Measurements from ENCODE around the gene TSPAN14. TPM values are rescaled to one million over a fixed set of nuclear protein-coding genes. Genes with fewer than 3 reads are reported as not detected.
A peak's percentile ranks its signal among the peaks of the same experiment; 100 is the strongest.
"Not testable (repeated sequence)": the region's sequence is repeated elsewhere in the genome, so short reads cannot be mapped to it uniquely, and the experiment has no call there.

Gene TSPAN14
- total RNA-seq, 1 experiment from 2014 or later = 16.4 TPM

DNA sequence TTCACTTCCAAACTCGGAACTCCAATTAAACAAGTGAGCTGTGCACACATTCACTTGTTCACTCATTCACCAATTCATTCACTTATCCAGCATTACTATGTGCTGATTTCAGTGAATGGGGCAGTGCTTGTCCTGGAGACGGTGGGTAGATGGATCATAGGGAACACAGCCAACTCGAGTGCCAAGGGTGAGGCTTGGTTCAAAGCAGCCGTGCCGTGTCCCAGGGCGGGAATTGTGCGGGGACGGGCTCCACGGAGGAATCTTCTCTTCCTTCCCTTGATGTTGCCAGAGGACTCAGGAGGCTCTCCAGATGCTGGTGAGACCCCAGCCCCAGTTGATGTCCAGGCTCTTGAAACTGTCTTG is 86.5 kb downstream of the TSPAN14 start:
- no peak for DNase-seq (ENCODE audit: low spot score)

DNA sequence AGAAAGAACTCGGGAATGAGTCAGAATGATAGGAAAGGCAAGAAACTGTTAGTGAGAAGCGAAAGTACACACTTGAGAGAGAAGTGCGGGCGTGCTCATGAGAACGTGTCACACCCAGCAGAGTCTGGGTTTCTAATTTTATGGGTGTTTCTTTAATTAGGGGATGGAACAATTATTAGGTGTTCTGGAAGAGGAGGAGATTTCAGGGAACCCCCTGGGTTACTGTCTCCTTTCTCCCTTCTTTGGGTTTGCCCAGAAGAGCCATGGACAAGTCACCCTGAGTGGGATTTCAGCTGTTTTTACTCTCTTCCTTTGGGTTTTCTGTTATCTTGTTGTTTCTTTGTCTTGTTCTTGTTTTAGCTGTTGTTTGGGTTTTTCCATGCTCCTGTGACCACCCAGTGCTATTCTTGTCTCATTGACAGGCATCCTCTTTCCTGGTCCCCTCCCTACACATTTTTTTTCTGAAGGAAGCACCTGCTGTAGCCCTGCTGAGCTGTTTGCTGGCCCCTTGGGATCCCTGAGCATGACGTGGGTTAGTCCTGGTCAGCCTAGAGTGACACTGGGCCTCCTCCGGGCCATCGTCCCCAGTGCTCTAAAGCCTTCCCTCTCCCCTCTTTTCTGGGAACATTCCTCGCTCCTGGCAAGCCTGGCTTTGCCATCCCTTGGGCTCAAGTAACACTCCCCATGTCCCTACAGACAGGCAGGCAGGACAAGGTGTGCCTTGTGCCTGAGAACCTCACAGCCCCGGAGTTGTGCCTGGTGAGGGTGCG is 87.1 kb downstream of the TSPAN14 start:
- no peak for DNase-seq (ENCODE audit: low spot score)

DNA sequence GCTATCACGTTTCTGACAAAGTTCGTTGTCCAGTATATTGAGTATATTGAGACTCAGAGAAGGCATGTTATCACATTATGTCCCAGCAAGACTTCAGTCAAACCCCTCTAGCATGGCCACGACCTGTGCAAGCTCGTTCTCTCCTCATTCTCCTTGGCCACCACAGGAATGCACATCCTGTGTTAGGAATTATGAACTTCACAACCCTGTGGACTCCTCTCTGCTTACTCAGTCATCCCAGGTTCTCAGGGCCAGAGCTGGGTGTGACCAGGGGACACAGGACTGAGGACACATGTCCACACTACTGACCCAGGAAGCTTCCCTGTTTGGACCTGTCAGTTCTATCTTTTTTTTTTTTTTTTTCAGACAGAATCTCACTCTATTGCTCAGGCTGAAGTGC is 87.9 kb downstream of the TSPAN14 start:
- DNase-seq (ENCODE audit: low spot score) = peak; percentile 44

DNA sequence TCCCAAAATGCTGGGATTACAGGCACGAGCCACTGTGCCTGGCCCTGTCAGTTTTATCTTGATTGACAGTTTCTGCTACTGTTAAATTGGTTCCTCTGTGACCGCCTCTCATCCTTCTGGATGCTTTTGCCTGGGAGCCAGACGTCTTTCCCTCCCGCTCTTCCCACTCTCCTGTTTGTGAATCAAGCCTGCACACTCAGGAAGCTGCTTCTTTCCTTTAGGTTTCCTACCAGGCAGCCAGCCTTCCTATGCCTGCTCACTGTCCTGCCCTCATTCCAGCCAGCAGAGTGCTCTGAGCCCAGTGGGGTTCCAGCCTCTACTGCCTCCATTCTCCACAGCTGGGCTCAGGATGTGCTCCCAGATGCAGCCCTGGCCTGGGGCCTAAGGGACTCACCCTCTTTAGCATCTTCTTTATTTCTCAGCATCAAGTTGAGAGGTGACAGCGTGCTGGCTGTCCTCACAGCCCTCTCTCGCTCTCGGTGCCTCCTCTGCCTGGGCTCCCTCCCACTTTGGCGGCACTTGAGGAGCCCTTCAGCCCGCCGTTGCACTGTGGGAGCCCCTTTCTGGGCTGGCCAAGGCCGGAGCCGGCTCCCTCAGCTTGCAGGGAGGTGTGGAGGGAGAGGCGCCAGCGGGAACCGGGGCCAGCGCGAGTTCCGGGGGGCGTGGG is 88.7 kb downstream of the TSPAN14 start:
- no peak for DNase-seq (ENCODE audit: low spot score)

DNA sequence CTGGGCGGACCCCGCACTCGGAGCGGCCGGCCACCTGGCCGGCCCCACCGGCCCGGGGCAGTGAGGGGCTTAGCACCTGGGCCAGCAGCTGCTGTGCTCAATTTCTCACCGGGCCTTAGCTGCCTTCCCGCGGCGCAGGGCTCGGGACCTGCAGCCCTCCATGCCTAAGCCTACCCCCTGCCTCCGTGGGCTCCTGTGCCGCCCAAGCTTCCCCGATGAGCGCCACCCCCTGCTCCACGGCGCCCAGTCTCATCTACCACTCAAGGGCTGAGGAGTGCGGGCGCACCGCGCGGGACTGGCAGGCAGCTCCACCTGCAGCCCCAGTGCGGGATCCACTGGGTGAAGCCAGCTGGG is 89.2 kb downstream of the TSPAN14 start:
- DNase-seq (ENCODE audit: low spot score) = not testable (repeated sequence)

DNA sequence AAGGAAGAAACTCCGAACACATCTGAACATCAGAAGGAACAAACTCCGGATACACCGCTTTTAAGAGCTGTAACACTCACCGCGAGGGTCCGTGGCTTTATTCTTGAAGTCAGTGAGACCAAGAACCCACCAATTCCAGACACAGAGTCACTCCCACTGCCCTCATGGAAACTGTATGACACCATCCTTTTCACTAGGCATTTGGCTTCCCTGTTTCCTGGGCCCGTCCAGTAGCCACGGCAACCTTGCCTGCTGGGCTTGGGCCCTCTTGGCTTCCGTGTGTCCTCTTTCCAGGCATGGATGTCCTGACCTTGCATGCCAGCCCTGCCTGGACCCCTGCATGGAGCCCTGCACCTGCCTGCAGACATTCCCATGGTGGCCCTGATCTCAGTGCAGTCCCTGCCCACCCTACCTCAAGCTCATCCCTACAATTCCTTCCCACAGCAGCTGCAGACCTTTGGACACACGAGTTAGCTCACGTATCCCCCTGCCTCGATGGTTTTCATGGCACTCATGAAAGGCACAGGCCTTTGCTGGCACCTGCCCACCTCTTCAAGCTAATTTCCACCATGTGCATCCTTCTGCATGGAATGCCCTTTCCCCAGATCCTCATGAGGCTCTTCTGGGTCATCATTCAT is 90.3 kb downstream of the TSPAN14 start:
- DNase-seq (ENCODE audit: low spot score) = no peak

DNA sequence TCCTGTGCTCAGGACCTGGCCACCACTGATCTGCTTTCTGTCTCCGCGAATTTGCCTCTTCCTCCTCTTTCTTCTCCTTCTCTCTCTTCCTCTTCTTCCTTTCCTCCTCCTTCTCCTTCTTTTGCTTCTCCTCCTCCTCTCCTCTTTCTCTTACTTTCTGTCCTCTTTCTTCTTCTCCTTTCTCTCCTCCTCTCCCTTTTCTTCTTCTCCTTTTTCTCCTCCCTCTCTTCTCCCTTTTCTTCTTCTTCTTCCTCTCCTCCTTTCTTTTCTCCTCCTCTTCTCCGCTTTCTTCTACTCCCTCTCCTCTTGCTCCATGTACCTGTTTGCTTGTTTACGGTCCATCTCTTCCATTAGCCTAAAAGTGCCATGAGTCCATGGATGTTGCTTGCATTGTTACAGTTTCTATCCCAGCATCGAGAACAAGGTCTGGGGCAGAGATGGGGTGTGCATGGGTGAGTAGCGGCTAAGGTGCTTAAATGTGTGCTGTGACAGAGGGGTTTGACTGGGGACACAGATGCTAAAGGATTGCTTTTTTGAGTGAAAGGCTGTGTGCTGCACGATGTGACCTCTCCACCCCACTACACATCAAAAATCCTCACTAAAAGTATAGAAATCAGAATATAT is 91.3 kb downstream of the TSPAN14 start:
- no peak for DNase-seq (ENCODE audit: low spot score)

DNA sequence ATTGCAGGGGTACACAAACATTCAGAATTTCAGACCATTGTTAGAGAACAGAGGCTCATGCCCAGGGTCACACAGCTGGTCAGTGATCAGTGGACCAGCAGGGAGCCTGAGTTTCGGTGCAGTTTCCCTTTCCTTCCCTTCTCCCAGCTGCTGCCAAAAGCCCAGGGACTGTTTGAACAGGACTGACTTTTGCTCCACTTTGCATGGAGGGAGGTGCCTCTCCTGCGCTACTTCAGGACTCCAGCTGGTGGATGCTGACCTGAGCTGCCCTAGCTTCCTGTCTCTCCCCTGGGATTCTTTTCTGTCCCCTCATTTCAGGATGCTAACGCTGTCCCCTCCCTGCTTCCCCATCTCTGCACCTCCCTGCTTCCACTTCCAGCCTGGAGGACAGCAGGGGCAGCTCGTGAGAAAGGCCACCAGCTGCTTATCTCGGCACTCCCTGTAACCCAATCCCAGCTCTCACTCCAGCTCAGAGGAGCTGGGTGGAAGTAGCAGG is 98.1 kb downstream of the TSPAN14 start:
- DNase-seq (ENCODE audit: low spot score) = no peak

DNA sequence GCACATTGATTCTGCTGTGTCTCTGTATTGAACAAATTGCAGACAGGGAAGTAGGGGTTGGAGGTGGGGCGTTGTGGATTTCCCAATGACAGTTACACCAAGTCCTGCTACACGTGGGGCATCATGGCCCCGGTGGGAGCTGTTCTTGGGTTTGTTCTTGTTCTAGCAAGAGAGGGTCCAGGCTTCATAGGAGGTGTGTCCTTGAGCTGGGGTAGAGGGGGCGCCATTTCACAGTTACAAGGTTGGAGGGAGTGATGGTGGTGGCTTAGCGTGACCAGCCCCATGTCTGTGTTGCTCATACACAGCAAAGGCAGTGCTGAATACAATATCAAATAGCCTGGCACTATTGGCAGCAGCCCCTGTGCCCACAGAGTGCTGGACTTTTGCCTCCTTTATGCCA is 99.3 kb downstream of the TSPAN14 start:
- DNase-seq (ENCODE audit: low spot score) = no peak

DNA sequence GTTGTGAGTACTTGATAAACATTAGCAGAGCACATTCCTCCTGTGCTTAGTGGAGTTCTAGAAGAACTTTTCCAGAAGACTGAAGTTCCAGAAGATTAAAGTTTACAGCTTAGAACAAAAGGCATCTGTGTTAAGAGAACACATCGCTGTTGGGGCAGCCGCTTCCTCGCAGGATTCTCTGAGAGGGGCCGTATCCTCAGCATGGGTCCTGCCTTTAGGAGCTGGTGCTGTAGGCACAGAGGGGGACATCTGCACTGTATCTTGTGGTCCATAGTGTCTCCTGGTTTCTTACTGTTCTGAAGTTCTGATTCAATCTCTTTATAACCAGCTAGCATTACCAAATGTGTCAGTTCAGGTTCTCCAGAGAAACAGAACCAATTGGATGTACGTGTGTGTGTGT is 99.9 kb downstream of the TSPAN14 start:
- DNase-seq (ENCODE audit: low spot score) = no peak

DNA sequence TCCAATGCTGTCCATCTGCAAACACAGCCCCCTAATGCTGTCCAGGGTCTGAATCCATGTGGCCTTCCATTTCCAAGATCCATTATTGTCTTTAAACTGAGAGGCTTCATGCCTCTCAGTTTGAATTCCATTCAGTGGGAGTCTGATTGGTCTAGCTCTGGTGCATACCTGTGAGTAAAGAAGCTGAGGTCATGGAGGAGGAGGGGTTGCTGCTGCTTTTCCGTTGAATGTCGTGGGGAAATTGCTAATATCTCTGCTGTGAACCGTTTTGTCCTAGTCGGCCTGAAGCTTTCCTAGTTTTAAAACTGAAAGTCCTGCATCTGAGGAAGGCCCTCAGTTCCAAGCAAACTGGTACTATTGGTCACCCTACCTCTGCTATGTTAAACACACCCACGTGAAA is 101.3 kb downstream of the TSPAN14 start:
- no peak for DNase-seq (ENCODE audit: low spot score)

DNA sequence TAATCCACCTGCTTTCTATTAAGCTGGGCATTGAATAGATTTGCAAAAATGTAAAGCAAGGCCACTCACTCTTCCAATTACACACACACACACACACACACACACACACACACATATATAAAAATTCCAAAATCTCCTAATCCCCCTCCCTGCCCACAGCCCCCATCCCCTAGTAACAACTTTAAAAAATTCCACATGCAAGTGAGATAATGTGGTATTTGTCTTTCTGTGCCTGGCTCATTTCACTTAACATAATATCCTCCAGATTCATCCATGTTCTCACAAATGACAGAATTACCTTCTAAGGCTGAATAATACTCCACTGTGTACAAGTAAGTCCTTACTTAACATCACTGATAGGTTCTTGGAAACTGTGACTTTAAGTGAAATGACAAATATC is 107.8 kb downstream of the TSPAN14 start:
- DNase-seq (ENCODE audit: low spot score) = no peak

DNA sequence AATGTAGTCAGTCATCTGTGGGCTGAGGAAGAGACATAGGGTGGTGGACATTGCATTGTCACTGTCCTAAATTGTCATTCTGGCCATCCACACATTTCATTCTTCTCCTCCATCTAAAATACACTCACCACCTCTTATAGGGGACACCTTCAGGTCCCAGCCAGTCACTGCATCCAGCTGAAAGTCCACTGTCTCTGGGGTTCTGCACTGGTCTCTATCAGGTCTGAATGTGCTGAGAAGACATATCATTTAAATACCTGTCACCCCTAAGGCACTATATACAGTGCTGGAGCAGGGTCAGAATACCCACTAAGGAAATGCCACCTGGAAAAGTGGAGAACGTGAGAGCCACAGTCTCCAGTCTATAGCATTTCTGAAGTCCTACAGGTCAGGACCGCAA is 113.2 kb downstream of the TSPAN14 start:
- no peak for DNase-seq (ENCODE audit: low spot score)

DNA sequence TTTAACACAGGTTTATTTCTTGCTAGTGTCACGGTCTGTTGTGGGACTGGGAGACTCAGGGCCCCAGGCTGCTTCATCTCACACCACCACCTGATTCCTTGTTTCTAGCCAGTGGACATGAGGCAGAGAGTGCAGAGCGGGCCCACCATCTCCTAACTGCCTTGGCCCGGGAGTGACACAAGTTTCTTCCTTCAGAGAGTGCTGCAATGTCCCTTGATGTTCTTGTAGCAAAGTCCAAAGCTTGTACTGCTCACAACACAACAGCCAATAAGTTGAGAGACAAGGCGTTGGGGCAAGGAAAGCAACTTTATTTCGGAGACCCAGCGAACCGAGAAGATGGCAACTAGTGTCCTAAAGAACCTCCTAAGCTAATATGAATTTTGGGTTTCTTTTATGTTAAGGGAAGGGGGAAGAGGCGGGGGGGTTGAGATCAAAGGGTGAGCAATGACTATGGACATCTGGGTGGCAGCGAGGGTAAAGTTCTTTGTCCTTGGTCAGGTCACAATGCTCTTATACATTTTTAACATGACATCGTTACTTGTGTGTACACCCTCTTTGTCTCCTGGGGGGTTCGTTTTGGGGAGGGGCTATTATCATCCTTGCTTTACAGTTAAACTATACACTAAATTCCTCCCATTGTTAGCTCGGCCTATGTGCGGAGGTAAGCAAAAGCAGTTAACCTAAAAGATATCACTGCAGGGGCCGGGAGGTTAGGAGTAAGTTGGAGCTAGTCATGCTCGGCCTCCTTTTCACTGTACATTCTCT is 115.2 kb downstream of the TSPAN14 start:
- DNase-seq (ENCODE audit: low spot score) = no peak

DNA sequence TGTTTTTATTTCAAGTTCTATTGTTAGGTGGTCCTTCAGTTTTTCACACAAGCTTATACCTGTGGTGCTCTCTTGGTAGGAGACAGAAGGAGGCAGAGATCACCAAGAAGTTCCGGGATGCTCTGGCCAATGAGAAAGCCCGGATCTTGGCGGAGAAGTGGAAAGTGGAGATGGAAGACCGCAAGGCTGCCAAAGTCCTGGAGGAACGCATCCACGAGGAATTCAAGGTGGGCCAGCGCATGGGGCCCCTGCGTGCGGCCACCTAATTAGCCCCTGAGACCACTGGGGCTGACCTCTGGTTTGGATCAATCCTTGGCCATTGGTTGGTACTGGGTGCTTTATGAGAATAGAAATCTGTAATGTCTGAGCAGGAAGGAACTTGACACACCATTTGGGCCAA is 117.2 kb downstream of the TSPAN14 start:
- no peak for DNase-seq (ENCODE audit: low spot score)

DNA sequence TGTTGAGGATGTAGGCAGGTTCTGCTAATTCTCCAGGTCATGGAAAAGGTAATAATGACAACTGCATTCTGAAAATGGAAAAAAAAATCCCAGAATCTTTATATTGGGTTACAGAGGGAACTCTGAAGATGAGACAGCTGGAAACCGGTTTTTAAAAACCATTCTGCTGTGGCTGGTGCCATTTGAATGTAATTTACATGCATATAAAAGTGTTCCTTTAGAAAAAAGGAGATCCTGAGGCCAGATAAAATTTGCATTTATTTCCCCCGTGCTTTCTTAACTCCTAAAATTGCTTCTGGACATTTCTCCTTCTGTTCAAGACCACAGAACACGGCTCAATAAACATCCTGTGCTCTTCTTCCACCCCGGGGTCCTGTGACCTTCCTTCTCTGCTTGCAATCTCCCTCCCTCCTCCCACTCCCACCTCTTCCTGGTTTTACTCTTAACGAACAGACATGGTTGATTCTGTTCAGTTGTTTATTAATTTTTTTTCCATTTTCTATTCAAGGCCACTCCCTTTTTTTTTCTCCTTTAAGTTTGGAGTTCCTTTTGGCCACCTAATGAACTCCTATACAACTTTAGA is 125.2 kb downstream of the TSPAN14 start:
- DNase-seq (ENCODE audit: low spot score) = no peak

DNA sequence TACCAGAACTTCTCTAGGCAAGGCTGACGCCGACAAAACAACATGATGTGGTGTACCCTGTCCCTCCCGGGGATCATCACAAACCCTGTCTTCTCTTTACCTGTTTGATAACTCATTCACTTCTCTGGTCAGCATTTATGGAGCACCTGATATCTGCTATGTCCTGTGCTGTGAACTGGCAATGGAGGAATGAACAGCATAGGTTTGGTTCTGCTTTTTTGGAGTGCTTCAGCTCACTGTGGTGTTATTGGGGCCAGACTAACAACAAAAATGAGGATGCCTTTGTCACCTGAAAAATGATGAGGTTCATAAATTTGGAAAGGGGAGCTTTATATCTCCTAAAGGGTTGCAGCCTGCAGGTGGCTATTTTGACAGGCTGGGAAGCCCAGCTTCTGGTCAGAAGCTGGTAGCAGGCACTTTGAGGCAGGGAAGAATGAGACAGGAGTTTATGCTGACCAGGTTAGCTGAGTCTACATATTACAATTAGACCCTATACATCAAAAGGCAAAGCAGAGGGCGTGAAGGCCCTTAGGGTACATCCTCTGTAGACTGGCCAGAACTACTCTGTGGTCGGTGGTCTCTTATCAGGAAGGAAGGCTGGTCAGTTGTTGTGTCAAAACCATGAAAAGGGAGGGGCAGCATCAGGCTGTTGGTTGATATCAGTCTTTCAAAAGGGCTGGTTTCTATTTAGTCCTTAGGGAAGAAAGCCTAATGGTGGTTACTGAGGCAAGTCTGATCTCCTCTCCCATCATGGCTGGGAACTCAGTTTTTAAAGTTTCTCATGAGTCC is 125.9 kb downstream of the TSPAN14 start:
- DNase-seq (ENCODE audit: low spot score) = no peak

DNA sequence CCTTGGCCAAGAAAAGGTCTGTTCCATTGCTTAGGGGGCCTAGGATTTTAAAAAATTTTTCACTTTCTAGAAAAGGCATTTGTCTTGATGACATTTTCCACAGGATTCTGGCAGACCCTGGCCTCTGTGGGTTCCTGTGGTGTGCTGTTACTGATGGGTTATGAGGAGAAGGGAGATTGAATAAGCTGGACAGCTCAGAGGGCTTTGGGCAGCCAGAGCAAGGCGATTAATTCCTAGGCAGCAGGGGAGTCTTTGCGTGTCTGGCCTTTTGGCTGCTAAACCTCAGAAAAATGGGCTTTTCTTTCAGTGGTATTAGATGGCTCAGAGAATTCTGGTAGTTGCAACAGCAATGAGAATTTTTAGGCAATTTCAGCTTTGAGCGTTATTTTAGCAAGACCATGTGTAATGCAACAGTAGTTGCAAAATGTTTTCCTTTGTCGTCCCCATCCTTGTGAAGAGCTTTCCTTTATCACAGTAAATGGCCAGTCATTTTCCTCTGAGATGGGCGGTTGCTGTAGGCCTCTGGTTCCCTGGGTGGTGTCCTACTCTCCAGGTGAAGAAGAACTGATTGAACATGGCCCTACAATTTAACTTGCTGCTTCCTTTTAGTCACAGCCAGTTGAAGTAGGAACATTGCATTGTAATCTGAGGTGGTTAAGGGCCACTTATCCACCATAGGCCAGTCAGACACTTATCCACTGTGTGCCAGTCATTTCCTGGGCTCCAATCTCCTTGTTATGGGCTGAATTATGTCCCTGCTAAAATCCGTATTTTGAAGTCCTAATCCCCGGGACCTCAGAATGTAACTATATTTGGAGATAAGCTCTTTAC is 126.7 kb downstream of the TSPAN14 start:
- DNase-seq (ENCODE audit: low spot score) = no peak

DNA sequence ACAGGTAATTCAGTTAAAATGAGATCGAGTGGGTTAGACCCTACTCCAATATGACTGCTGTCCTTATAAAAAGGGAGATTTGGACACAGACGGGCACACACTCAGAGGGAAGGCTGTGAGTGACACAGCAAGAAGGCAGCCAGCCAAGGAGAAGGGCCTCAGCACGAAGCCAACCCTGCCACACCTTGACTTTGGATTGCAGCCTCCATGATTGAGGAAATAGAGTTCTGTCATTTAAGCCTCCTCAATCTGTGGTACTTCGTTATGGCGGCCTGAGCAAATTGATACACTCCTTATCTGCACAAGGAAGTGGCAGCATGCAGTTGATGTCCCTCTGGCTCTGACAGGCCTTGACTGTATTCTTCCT is 127.3 kb downstream of the TSPAN14 start:
- DNase-seq (ENCODE audit: low spot score) = no peak

All from H4 (cell line).